Vagina (tissue), 2 donors: ENCODE data around the gene ISYNA1. TPM values are rescaled to one million over a fixed set of nuclear protein-coding genes. Genes with fewer than 3 reads are reported as not detected.
"Not testable (repeated sequence)": the region's sequence is repeated elsewhere in the genome, so short reads cannot be mapped to it uniquely, and the experiment has no call there.

Source experiments
- DNase-seq, 2 donors: peaks; one replicate each; pipeline ENCODE4 v3.0.0-alpha.2; 2017; ENCODE audit errors: extremely low spot score in 2 of 2
- H3K27ac ChIP-seq: fragments of 200-600 bp; sonication (generic); one replicate; pipeline ENCODE4 v1.5.1; 2019
- H3K27me3 ChIP-seq: fragments of 200-600 bp; sonication (generic); one replicate; pipeline ENCODE4 v1.5.1; 2019
- H3K36me3 ChIP-seq, 2 donors: fragments of 200-600 bp; sonication (generic); one replicate each; pipeline ENCODE4 v1.5.1; 2017 to 2019
- H3K4me1 ChIP-seq: fragments of 200-600 bp; sonication (generic); one replicate; pipeline ENCODE4 v1.5.1; 2019
- H3K4me3 ChIP-seq, 2 donors: fragments of 200-600 bp; sonication (generic); 1 replicate in 1 of 2; 2 replicates in 1 of 2; pipeline ENCODE4 v1.5.1; 2016 to 2019
- H3K9me3 ChIP-seq: fragments of 200-600 bp; sonication (generic); one replicate; pipeline ENCODE4 v1.5.1; 2019
- CTCF ChIP-seq, 3 experiments: fragments of 450-650 bp in 2 of 3; fragments of 200-600 bp in 1 of 3; sonication (generic) in 1 of 3; IDR thresholded peaks; one replicate each; pipeline ENCODE4 v1.5.1; 2017 to 2019; ENCODE audit warnings: antibody characterized with exemption in 3 of 3, mild to moderate bottlenecking in 2 of 3, moderate library complexity in 2 of 3
- POLR2A ChIP-seq, 2 donors: fragments of 450-650 bp; IDR thresholded peaks; one replicate each; pipeline ENCODE4 v1.6.1; 2017; ENCODE audit warnings: antibody characterized with exemption in 2 of 2, mild to moderate bottlenecking in 2 of 2, moderate library complexity in 2 of 2
- POLR2AphosphoS5 ChIP-seq, 2 donors: sonication (generic); formaldehyde crosslinking; IDR thresholded peaks; one replicate each; pipeline ENCODE4 v1.9.0; 2017; ENCODE audit warnings: antibody characterized with exemption in 2 of 2, mild to moderate bottlenecking in 2 of 2, low read depth in 1 of 2; ENCODE audit not compliant: insufficient read depth in 1 of 2
- intact Hi-C: fragments of 100-400 bp; cut with DNase I; formaldehyde crosslinking; loops from one replicate; pipeline ENCODE4 v1.15.1; 2023
- total RNA-seq: library from RNA; depleted of rRNA; stranded (reverse); fragments of >200 nt; gene quantifications from one replicate; pipeline ENCODE4 v1.2.3, GENCODE V29; 2016

The ISYNA1 gene
- total RNA-seq, 1 donor from 2014 or later: 57.5 TPM

- no peaks in the 10 kb centered on the region for H3K9me3 ChIP-seq
- H3K27me3 ChIP-seq: no peaks in the 10 kb centered on the region
- peak overlapping the region; percentile 48 to 66 for H3K4me3 ChIP-seq
- H3K4me1 ChIP-seq: peaks cover 50% of the 10 kb centered on the region
- DNase-seq: no peak
- H3K27ac ChIP-seq: peak overlapping the region; percentile 97
- no peak for TF ChIP-seq POLR2A (IDR thresholded peaks at IDR 0.05)
- no peak for TF ChIP-seq CTCF (IDR thresholded peaks at IDR 0.05)
- no peak for TF ChIP-seq POLR2AphosphoS5 (IDR thresholded peaks at IDR 0.05; ENCODE audit: insufficient read depth in 1 of 2, low read depth in 1 of 2)
- intact Hi-C loops: loop anchor here (5.0 kb wide), 1 partner anchor 67 kb away; no protein-coding TSS in a partner anchor
- H3K36me3 ChIP-seq: no peaks in the 10 kb centered on the region
Observed at GRCh38 chr19:18414504-18415177, 23.3 kb downstream of the ISYNA1 start.

- no peaks in the 10 kb centered on the region for H3K36me3 ChIP-seq
- DNase-seq: no peak
- no peaks in the 10 kb centered on the region for H3K27me3 ChIP-seq
- H3K4me1 ChIP-seq: peaks cover 37% of the 10 kb centered on the region
- no peak overlapping the region for H3K4me3 ChIP-seq
- H3K9me3 ChIP-seq: no peaks in the 10 kb centered on the region
- TF ChIP-seq POLR2A (IDR thresholded peaks at IDR 0.05) (no peak), CTCF (IDR thresholded peaks at IDR 0.05) (no peak), POLR2AphosphoS5 (IDR thresholded peaks at IDR 0.05; ENCODE audit: insufficient read depth in 1 of 2, low read depth in 1 of 2) (no peak)
- H3K27ac ChIP-seq: no peak overlapping the region
- intact Hi-C loops: loop anchor here (5.0 kb wide), 1 partner anchor 65 kb away; no protein-coding TSS in a partner anchor
Observed at GRCh38 chr19:18412610-18413239, 25.2 kb downstream of the ISYNA1 start.

GRCh38 chr19:18408053-18408476, 29.9 kb downstream of the ISYNA1 start:
- Histone ChIP-seq H3K36me3 (no peaks in the 10 kb centered on the region), H3K4me3 (no peak overlapping the region), H3K4me1 (no peaks in the 10 kb centered on the region), H3K27me3 (no peaks in the 10 kb centered on the region), H3K27ac (no peak overlapping the region), H3K9me3 (no peaks in the 10 kb centered on the region)
- no peak for DNase-seq
- intact Hi-C loops: no loop called here
- TF ChIP-seq POLR2AphosphoS5 (IDR thresholded peaks at IDR 0.05; ENCODE audit: insufficient read depth in 1 of 2, low read depth in 1 of 2) (no peak), POLR2A (IDR thresholded peaks at IDR 0.05) (no peak), CTCF (IDR thresholded peaks at IDR 0.05) (no peak)

- TF ChIP-seq CTCF (IDR thresholded peaks at IDR 0.05): no peak
- H3K36me3 ChIP-seq: no peaks in the 10 kb centered on the region
- intact Hi-C loops: no loop called here
- H3K4me3 ChIP-seq: no peak overlapping the region
- H3K27ac ChIP-seq: no peak overlapping the region
- no peaks in the 10 kb centered on the region for H3K9me3 ChIP-seq
- no peaks in the 10 kb centered on the region for H3K27me3 ChIP-seq
- no peaks in the 10 kb centered on the region for H3K4me1 ChIP-seq
- DNase-seq: no peak
Observed at GRCh38 chr19:18406749-18407148, 31.2 kb downstream of the ISYNA1 start.

GRCh38 chr19:18405754-18406153, 32.2 kb downstream of the ISYNA1 start:
- H3K27ac ChIP-seq, intact Hi-C loops, H3K9me3 ChIP-seq: not testable (repeated sequence)

GRCh38 chr19:18402455-18403248, 35.3 kb downstream of the ISYNA1 start:
- H3K4me1 ChIP-seq, H3K27me3 ChIP-seq, H3K36me3 ChIP-seq, DNase-seq, H3K4me3 ChIP-seq, H3K9me3 ChIP-seq, intact Hi-C loops: not testable (repeated sequence)
- H3K27ac ChIP-seq: peak overlapping the region; percentile 56

More at GRCh38 chr19:18405754-18406153, 32.2 kb downstream of the ISYNA1 start:
- not testable (repeated sequence) for H3K36me3 ChIP-seq, DNase-seq, H3K4me3 ChIP-seq, H3K4me1 ChIP-seq, H3K27me3 ChIP-seq
